B cell (primary cell): ENCODE data around the gene STEAP4.

ENCODE experiments used
- CTCF ChIP-seq: fragments of 200-600 bp; IDR thresholded peaks from one replicate; pipeline ENCODE4 v1.8.0; 2022; ENCODE audit warnings: antibody characterized with exemption, mild to moderate bottlenecking
- EZH2 ChIP-seq: IDR thresholded peaks from 2 replicates; pipeline ENCODE4 v1.6.1; 2012; ENCODE audit warnings: borderline replicate concordance, low read depth, mild to moderate bottlenecking, moderate library complexity, low read length; ENCODE audit not compliant: insufficient read depth, poor library complexity, severe bottlenecking

- no peak for TF ChIP-seq CTCF
- TF ChIP-seq EZH2 = no peak
These were observed 49.8 kb downstream of the STEAP4 start for GRCh38 chr7:88256906-88257305.
